ENCODE measurements around the gene HNRNPLL.
"Not testable (repeated sequence)": the region's sequence is repeated elsewhere in the genome, so short reads cannot be mapped to it uniquely, and the experiment has no call there.

HNRNPLL gene

GRCh38 chr2:38620282-38620977, 17.7 kb upstream of the HNRNPLL start:
- no peak for DNase-seq (ENCODE audit: extremely low read depth in 1 of 2, low read depth in 1 of 2)

DNA sequence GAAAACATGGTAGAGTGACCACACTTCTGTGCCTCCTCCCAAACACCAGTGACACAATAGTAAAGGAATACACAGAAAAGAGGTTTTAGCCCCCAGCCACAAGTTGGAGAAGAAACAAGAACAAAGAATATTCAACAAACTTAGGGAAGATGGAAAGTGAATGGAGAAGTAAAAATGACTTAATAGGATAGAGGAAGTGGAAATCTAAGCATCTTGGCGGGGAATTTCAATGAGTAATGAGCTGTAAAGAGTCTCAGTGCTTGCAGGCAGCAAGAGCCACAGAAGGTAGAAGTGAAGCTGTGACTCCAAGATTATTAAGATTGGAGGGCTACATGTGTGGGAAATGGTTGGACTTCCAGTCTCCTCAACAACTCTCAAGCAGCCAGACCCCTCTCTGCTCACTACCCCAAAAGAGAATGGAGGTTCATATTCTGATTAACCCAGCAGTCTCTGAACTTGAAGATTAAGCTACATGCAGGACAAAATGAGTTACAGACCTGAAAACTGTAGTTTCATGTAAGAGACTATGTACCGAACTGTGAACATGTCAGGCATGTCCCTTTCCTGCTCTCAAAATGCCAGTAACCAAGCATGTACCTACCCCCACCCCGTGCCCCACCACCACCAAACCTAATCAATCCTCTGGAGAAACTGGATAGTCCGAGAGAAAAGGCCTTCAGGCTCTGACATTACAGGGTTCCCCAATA, 16.9 kb upstream of the HNRNPLL start:
- no peak for DNase-seq (ENCODE audit: extremely low read depth in 1 of 2, low read depth in 1 of 2)

DNA sequence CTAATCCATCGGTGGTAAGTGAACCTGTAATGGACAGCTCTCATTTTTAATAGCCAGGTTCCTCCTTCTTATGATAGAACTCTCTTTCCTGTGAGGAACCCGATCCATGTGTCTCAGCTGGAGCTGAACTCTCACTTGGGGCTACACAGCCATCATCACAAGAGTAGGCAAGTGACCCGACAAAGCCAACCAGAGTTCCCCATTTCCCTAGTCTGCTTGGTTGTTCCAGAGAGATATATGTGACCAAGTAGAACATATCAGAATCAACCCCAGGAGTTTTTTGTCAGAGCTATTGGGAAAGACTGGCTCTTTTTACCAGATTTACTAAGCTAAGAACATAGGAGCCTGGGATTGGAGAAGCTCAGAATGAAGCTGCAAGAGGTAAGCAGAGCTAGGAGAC, 14.6 kb upstream of the HNRNPLL start:
- no peak for DNase-seq (ENCODE audit: extremely low read depth in 1 of 2, low read depth in 1 of 2)

DNA sequence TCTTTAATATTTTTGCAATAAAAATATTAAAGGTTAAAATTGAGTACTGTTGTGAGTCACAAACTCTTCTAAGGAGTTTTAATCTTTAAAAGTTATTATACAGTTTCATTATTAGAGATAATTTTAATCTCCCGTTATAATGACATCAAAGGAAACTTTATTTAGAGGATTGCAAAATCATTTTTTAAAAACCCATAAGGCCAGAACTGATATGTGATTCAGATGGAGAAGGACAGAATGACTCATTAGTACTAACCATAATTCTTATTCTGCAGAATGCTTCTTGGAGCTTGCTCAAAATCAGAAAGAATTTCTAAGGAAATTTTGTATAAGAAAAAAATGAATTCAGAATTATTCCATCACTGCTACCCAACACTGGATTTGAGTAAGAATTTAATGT, 12.5 kb upstream of the HNRNPLL start:
- DNase-seq (ENCODE audit: extremely low read depth in 1 of 2, low read depth in 1 of 2): no peak

DNA sequence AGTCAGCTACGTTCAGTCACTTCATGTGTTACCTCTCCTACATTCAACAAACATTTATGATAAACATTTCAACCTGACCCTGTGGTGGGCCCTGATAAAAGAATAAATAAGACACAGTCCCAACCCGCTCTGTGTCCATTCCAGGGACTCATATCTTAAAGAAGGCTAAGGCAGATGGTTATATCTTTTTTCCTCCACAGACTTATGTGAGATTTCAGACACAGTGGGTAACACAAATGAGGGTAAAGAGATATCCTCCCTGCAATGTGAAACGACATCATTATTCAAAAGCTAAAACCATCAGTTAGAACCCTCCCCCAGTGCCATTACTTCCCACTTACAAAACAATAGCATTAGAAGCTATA, 11.1 kb upstream of the HNRNPLL start:
- DNase-seq (ENCODE audit: extremely low read depth in 1 of 2, low read depth in 1 of 2): no peak

GRCh38 chr2:38613126-38613848, 10.6 kb upstream of the HNRNPLL start:
- no peak for DNase-seq (ENCODE audit: extremely low read depth in 1 of 2, low read depth in 1 of 2)

DNA sequence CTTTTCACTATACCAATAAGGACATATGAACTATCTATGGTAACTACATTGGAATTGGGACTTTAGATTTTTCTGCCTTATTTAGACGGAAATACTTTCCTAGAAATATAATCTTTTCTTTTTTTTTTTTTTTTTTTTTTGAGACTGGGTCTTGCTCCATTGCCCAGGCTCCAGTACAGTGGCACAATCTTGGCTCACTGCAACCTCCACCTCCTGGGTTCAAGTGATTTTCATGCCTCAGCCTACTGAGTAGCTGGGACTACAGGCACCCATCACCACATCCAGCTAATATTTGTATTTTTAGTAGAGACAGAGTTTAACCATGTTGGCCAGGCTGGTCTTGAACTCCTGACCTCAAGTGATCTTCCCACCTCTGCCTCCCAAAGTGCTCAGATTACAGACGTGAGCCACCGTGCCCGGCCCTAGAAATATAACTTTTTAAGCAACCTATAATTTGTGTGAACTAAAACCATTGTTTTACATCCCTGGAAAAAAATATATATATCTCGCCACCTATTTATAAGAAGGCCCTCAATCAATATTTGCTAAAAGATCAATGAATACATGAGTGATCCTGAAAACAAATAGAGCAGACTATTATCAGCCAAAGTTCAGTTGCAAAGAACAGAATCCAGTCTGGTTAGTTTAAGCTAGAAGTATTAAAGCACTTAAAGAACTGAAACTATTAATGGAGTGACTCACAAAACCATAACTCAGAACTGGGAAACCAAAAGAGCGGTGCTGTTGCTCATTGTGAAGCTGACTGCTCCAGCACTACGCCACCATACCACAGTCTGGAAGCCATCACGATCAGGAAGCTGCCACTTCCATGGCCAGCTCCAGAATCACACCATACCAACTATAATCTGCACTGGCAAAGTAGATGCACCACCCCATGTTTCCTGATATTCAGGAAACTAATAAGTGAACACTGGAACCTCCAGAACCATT, 8.4 kb upstream of the HNRNPLL start:
- DNase-seq (ENCODE audit: extremely low read depth in 1 of 2, low read depth in 1 of 2): peak in 1 of 2 donors; percentile 13

- not testable (repeated sequence) for DNase-seq (ENCODE audit: extremely low read depth in 1 of 2, low read depth in 1 of 2)
Observed at GRCh38 chr2:38609246-38609645, 6.5 kb upstream of the HNRNPLL start.

- DNase-seq (ENCODE audit: extremely low read depth in 1 of 2, low read depth in 1 of 2): no peak
Observed at GRCh38 chr2:38608755-38609154, 6.0 kb upstream of the HNRNPLL start.

- DNase-seq (ENCODE audit: extremely low read depth in 1 of 2, low read depth in 1 of 2): no peak
Observed at GRCh38 chr2:38605298-38605830, 2.6 kb upstream of the HNRNPLL start.

GRCh38 chr2:38603402-38604290, 918 bp upstream of the HNRNPLL start:
- peak; percentile 58 to 75 for DNase-seq (ENCODE audit: extremely low read depth in 1 of 2, low read depth in 1 of 2)

- DNase-seq (ENCODE audit: extremely low read depth in 1 of 2, low read depth in 1 of 2): peak in 1 of 2 donors; percentile 15
Observed at GRCh38 chr2:38602136-38602731, 494 bp downstream of the HNRNPLL start.

- DNase-seq (ENCODE audit: extremely low read depth in 1 of 2, low read depth in 1 of 2): no peak
Observed at GRCh38 chr2:38601463-38602135, 1.1 kb downstream of the HNRNPLL start.

DNA sequence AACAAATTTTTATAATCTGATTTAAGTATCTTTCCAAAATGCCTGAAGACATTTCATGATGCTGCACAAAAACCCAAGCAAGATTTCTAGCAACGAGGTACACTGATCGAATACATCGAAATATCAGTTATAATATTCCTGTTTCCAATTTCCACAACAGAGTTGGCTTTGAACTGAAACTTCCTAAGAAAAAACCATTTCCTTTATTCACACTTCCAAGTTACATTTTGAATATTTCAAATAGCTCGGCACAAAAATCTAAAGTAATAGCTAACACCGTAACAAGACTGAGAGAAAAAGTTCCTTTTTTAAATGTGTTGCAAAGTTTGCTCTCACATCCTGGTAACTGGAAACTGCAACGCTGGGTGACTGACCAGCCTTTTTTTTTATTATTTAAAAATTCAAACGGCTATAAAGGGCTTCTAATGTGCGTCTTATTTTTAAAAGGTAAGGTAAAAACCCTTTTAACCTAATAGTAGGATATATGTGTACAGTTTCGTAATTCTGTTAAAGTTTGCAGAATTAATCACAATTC, 1.7 kb downstream of the HNRNPLL start:
- no peak for DNase-seq (ENCODE audit: extremely low read depth in 1 of 2, low read depth in 1 of 2)

- DNase-seq (ENCODE audit: extremely low read depth in 1 of 2, low read depth in 1 of 2): no peak
Observed at GRCh38 chr2:38600242-38600891, 2.4 kb downstream of the HNRNPLL start.

GRCh38 chr2:38599706-38600105, 3.0 kb downstream of the HNRNPLL start:
- no peak for DNase-seq (ENCODE audit: extremely low read depth in 1 of 2, low read depth in 1 of 2)

- no peak for DNase-seq (ENCODE audit: extremely low read depth in 1 of 2, low read depth in 1 of 2)
Observed at GRCh38 chr2:38598991-38599295, 3.8 kb downstream of the HNRNPLL start.

Measured in stimulated activated CD8-positive, alpha-beta memory T cell treated with anti-CD3 and anti-CD28 coated beads, Interleukin-7, amount 100 ng/mL, for 48 hours (primary cell).